ENCODE measurements around the gene USH2A.

- TF ChIP-seq CTCF (conservative IDR thresholded peaks at IDR 0.05; ENCODE audit: low read depth, low read length) (no peak), EZH2 (IDR thresholded peaks at IDR 0.05; ENCODE audit: borderline replicate concordance, low read depth, low read length, poor library complexity, severe bottlenecking) (no peak)
Observed at GRCh38 chr1:215792446-215792845, 630.8 kb downstream of the USH2A start.

Measured in A673 (cell line).